OCI-M2 (cell line): ENCODE results near the gene ZNF331.
A peak's percentile ranks its signal among the peaks of the same experiment; 100 is the strongest.

Experiments used
- DNase-seq: peaks from one replicate; lab custom pipeline; 2025; ENCODE audit not compliant: unreplicated experiment; lab: John Stamatoyannopoulos, UW

ZNF331 gene

DNA sequence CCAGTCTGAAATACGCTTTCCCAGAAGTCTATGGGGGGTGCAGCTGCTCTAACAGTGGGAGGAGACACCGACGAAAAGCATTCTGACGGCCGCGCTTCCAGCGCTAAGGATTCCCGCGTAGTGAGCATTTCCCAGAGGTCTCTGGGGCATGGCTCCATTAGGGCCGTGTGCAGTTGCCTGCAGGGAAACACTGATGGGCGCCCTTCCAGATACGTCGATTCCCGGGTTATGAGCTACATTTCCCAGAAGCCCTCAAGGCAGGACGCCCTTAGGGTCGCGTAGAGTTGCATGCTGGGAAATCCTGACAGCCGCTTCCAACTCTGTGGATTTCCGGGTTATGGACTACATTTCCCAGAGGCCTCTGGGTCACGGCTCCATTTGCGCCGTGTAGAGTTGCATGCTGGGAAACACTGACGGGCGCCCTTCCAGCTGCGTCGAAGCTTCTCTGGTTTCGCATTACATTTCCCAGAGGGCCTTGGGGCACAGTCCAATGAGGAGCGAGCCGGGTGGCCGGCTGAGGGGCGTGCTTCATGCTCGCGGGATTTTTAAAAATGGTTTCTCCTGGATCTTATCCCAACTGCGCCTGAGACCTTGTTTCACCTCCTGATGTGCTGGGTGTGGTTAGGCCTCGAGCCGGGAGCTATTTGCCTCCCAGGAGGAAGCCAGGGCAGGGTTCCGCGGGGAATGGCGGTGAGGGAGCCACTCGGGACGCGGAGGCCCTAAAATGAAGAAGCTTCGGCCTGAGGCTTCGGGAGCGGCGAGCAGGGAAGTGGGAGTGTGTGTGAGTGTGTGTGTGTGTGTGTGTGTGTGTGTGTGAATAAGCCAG lies 17.2 kb upstream of the ZNF331 start:
- peak; percentile 84 for DNase-seq

DNA sequence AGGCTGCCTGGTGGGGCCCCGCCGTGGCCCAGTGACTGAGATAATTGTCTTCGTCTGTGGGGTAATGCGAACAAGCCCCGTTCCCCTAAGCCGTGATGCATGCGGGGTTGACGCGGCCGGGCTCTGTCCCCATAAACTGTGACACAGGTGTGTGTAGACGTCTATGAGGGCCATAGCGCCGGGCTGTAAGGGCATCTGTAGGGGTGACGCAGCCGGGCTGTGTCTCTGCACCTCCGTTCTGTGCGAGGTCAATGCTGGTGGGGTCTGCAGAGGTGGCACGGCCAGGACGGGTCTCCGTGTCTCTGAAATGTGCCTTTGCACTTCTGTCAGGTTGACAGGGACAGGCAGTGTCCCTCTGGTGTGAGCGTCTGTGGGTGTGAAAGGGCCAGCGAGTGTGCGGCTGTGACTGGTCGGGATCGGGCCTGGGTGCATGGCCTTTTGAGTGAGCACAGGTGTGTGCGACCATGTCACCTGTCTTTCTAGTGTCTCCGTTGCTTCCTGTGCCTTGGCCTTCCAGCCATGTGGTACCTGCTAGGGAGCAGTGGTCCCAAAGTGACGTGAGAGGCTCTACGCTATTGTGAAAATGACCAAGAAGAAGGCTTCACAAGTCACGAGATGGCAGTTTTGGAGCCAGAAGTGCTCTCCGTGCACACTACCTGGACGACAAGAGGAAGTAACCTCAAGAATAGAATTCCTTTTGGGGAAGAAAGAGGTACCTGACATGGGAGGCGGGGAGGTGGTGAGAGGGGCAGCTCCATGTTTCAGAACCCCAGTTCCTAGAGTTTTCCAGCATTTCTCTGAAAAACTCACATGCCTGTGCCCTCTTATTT lies 16.4 kb upstream of the ZNF331 start:
- no peak for DNase-seq

- DNase-seq, result no peak
Measured at GRCh38 chr19:53525922-53526321, 12.0 kb upstream of the ZNF331 start.

- no peak for DNase-seq
Measured at GRCh38 chr19:53530622-53531021, 7.3 kb upstream of the ZNF331 start.

- no peak for DNase-seq
Measured at GRCh38 chr19:53531457-53531856, 6.5 kb upstream of the ZNF331 start.

DNA sequence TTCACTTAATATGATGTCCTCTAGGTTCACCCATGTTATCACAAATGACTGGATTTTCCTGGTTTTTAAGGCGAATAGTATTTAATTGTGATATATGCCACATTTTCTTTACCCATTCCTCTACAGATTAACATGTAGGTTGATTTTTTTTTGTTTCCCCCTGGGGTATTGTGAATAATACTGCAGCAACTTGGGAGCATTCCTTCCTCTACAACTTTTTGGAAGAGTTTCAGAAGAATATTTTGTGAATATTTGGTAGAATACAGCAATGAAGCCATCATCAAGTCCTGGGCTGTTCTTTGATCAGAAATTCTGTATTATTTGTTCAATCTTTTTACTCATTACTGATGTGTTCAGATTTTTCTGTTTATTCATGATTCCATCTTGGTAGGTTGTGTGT lies 5.6 kb upstream of the ZNF331 start:
- no peak for DNase-seq

- DNase-seq, result no peak
Measured at GRCh38 chr19:53536225-53536548, 1.8 kb upstream of the ZNF331 start.

- DNase-seq, result no peak
Measured at GRCh38 chr19:53537121-53537520, 824 bp upstream of the ZNF331 start.

DNA sequence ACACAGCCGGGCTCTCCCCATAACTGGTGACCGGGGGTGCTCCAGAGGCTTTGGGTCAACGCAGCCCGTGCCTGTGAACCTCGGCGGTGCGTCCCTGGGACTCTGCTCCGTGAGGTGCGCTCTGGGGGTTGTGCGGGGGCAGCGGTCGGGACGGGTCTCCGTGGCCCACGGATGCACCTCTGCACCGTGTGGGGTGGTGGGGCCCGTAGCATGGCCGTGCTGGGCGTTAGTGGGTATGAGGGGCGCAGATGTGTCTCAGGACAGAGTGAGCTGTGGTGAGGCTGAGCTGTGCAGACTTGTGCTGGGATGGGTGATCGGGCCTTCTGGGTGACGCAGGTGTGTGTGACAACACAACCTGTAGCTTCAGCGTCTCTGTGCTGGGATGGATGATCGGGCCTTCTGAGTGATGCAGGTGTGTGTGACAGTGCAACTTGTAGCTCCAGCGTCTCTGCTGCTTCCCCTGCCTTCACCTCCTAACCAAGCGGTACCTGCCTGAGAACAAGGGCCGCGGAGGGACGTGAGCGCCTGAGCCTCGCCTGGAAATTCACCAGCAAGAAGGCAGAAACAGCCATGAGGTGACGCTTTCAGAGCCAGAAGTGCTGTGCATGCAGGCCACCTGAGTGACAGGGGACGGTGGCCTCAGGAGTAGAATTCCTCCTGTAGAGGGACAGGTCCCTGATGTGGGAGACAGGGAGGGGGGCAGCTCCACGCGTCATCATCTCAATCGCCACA lies 599 bp downstream of the ZNF331 start:
- DNase-seq, result no peak

- DNase-seq, result no peak
Measured at GRCh38 chr19:53540091-53540490, 2.1 kb downstream of the ZNF331 start.

DNA sequence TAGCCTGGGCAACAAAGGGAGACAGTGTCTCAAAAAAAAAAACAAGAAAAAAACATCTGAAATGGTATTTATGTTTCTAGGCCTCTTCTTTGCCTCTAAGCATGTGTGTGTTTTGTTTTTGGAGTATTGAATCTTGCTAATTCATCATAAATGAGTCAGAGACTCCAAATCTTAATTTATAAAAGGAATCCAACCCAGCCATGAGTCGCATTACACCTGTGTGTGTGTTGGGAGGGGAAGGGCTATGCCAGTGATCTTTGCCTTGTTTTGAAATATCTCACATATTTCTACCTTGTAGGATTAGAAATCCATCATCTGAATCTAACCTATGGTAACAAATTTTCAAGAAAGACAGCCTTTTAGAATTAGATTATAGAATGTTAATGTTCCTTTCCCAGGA lies 4.0 kb downstream of the ZNF331 start:
- no peak for DNase-seq

DNA sequence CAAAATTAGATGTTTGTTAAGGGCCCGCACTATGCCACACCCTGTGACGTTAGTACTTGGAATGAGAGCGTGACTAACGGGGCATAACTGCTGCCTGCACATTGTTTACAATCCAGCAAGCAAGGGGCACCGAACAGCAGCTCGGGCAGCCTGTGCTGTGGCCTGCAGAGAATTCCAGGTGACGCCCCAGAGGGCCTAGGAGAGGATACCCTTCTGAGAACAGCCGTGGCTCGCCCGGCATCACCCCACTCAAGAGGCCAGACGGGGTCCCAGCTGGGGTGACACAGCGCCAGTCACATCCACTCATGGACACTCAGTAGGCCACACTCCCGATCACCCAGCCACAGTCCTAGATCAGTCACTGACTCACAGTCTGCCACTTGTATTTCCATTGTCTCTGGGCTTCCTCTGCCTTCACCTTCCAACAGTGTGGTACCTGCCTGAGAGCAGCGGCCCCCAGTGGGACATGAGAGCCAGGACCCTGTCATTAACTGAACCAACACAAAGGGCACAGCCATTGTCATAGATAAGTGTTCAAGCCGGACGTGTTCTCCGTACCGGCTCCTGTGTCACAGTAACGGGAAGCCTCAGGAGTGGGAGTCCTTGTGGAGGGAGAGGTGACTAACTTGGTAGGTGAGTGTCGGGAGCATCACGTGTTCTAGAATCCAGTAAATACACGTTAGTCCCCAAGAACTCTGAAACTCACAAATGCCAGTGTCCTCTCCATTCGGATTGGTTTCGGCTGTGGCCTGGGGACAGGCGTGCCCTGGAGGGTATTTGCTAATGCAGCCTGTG lies 7.5 kb downstream of the ZNF331 start:
- DNase-seq, result no peak

GRCh38 chr19:53546758-53547513 lies 9.0 kb downstream of the ZNF331 start:
- no peak for DNase-seq

- no peak for DNase-seq
Measured at GRCh38 chr19:53549340-53549739, 11.4 kb downstream of the ZNF331 start.

DNA sequence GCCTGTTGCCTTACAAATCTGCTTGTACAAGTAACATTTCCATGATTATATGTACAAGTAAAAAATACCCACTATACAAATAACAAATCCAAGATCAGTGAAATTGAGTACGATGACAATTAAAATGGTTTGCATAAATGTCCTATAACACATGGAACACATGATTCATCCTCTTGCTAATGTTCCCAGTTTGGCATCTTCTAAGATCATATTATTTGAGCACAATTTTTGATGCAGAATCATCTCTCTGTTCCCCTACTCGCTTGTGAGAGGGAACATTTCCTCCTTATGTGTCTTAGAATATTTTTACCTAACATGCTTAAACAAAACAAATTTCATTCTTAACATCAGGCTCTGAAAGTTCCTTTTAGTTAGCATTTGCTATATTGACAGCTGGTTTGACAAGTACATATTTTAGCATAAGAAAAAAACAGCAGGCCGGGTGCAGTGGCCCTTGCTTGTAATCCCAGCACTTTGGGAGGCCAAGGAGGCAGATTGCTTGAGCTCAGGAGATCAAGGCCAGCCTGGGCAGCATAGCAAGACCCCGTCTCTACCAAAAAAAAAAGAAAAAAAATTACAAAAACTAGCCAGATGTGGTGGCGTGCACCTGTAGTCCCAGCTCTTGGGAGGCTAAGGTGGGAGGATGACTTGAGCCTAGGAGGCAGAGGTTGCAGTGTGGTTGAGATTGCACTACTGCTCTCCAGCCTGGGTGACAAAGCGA lies 14.2 kb downstream of the ZNF331 start:
- no peak for DNase-seq

- no peak for DNase-seq
Measured at GRCh38 chr19:53553156-53553555, 15.2 kb downstream of the ZNF331 start.

DNA sequence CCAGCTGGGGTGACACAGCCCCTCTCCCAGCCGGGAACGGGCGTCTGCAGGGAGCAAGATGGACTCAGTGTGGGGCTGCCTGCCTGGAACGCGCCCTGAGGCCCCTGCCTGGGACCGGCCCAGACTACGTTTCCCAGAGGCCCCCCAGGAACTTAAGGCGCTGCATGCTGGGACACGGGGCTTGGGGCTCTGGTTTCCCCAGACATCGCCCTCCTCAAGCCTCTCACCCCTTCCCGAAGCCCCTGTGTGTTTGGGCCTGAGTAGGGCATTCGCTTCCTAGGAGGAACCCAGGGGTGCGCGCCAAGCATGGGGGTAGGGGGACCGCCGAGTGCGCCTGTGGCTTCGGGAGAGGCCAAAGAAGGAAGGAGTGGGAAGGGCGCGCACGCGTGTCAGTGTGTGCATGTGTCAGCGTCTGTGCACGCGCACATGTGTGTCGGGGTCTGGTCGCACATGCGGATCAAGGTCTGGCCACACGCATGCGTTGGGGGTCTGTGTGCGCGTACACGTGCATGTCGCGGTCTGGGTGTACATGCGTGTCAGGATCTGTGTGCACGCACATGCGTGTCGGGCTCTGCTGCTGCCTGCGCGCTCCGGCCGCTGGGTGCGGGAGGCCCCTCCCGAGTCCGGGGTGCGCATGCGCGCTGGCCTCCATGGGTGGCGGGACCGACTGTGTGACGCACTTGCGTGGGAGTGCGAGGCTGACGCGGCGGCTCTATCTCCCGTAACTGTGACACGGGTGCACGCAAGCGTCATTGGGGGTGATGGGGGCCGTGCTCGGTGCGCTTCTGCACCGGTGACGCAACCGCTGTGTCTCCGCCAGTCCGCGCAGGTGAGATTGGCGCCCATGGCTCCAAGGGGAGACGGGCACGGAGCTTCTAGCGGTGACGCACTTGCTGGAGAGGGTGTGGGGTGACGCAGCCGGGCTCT lies 16.2 kb downstream of the ZNF331 start:
- DNase-seq, result no peak

DNA sequence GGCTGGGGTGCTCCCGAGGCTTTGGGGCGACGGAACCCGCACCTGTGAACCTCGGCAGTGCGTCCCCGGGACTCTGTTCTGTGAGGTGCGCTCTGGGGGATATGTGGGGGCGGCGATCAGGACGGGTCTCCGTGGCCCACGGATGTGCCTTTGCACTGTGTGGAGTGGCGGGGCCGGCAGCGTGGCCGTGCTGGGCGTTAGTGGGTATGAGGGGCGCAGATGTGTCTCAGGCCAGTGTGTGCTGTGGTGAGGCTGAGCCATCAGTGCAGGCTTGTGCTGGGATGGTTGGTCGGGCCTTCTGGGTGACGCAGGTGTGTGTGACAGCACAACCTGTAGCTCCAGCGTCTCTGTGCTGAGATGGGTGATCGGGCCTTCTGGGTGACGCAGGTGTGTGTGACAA lies 16.9 kb downstream of the ZNF331 start:
- DNase-seq, result no peak

DNA sequence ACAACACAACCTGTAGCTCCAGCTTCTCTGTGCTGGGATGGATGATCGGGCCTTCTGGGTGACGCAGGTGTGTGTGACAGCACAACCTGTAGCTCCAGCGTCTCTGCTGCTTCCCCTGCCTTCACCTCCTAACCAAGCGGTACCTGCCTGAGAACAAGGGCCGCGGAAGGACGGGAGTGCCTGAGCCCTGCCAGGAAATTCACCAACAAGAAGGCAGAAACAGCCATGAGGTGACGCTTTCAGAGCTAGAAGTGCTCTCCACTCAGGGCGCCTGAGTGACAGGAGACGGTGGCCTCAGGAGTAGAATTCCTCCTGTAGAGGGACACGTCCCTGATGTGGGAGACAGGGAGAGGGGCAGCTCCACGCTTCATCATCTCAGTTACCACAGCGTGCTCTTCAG lies 17.4 kb downstream of the ZNF331 start:
- DNase-seq, result no peak
